HS-5 (cell line): ENCODE results near the gene KIAA1217.

Experiments used
- DNase-seq: peaks from one replicate; pipeline ENCODE4 v3.0.0-alpha.2; 2012; ENCODE audit warnings: low read depth

KIAA1217 gene, protein sequence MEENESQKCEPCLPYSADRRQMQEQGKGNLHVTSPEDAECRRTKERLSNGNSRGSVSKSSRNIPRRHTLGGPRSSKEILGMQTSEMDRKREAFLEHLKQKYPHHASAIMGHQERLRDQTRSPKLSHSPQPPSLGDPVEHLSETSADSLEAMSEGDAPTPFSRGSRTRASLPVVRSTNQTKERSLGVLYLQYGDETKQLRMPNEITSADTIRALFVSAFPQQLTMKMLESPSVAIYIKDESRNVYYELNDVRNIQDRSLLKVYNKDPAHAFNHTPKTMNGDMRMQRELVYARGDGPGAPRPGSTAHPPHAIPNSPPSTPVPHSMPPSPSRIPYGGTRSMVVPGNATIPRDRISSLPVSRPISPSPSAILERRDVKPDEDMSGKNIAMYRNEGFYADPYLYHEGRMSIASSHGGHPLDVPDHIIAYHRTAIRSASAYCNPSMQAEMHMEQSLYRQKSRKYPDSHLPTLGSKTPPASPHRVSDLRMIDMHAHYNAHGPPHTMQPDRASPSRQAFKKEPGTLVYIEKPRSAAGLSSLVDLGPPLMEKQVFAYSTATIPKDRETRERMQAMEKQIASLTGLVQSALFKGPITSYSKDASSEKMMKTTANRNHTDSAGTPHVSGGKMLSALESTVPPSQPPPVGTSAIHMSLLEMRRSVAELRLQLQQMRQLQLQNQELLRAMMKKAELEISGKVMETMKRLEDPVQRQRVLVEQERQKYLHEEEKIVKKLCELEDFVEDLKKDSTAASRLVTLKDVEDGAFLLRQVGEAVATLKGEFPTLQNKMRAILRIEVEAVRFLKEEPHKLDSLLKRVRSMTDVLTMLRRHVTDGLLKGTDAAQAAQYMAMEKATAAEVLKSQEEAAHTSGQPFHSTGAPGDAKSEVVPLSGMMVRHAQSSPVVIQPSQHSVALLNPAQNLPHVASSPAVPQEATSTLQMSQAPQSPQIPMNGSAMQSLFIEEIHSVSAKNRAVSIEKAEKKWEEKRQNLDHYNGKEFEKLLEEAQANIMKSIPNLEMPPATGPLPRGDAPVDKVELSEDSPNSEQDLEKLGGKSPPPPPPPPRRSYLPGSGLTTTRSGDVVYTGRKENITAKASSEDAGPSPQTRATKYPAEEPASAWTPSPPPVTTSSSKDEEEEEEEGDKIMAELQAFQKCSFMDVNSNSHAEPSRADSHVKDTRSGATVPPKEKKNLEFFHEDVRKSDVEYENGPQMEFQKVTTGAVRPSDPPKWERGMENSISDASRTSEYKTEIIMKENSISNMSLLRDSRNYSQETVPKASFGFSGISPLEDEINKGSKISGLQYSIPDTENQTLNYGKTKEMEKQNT (N-terminal part only)

DNA sequence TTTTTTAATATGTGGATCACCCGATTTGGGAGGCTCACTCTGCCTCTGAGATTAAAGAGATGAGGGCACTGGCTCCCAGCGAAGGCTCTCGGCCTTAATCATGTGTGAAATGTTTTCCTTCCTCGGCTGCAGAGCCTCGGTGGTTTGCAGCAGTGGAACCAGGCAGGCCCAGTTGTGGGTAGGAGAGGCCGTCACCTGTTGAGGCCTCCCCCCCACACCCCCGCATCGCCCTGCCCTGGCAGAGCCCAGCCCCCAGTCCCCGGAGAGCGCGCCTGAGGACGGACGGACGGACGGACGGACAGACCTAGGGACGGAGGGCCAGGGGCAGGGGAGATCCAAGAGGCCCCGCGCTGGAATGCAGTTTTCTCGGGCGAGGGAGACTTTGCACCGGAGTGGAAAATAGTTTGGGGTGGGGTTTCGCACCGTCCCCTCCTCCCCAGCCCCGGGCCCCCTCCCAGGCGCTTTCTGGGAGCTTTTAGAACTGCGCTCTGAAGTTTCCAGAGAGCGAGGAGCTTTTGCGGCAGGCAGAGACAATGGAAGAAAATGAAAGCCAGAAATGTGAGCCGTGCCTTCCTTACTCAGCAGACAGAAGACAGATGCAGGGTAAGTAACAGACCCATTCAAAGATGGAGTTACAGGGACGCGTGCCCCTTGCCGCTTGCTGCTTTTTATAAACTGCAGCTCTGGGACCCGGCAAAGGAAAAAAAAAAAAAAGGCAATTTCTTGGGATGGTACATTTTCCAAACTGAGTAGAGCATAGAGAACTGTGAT, at the start of gene KIAA1217:
KIAA1217 (plus strand) TSS at position 478 of the 771 bp plus-strand sequence; CDS start at position 534, 56 bp downstream.
- no peak for DNase-seq

DNA sequence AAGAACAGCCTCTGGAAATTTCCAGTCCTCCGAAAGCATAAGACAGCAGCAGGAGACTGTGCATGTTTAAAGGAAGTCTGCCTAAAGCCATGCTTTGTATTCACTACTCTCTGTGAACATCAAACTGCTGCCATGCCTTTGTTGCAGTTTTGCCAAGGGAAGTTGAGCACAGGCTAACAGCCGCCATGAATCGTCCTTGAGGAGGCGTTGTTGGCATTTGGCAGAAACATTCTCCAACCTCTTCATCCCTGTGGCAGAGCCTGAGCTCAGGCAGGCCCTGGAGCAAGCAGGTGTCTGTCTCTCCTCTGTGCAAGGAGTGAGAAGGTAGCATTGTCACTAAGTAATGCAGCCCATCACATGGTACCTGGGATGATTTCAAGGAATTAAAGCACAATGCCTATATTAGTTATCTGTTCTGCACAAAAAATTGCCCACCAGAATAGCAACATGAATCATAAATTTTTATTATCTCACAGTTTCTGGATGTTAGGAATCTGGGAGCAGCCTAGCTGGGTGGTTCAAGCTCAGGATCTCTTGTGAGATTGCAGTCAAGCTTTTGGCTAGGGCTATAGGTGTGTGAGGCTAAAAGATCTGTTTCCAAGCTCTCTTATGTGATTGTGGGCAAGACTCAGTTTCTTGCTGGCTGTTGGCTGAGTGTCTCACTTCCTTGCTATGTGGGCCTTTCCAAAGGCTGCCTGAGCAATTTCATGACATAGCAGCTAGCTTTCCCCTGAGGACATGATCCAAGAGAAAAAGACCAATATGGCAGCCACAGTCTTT, 46.5 kb upstream of the KIAA1217 start:
- DNase-seq, result no peak

DNA sequence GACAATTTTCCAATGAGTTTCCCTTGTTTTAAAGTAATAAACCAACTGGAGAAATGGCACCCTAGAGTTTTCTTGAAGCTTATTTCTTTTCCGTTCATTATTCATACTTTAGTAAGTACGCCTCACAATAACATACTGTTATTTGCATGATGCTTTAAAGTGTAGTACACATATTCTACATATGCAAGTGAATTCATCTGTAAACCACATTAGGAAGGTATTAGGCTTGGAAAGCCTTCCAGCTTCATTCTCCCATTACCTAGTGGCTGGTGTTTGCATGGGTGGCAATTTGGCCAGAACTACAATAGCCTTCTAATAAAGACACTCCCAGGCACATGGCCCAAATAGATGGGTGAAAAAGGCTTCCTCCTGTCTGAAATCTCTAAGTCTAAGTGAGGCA, 45.5 kb upstream of the KIAA1217 start:
- no peak for DNase-seq

DNA sequence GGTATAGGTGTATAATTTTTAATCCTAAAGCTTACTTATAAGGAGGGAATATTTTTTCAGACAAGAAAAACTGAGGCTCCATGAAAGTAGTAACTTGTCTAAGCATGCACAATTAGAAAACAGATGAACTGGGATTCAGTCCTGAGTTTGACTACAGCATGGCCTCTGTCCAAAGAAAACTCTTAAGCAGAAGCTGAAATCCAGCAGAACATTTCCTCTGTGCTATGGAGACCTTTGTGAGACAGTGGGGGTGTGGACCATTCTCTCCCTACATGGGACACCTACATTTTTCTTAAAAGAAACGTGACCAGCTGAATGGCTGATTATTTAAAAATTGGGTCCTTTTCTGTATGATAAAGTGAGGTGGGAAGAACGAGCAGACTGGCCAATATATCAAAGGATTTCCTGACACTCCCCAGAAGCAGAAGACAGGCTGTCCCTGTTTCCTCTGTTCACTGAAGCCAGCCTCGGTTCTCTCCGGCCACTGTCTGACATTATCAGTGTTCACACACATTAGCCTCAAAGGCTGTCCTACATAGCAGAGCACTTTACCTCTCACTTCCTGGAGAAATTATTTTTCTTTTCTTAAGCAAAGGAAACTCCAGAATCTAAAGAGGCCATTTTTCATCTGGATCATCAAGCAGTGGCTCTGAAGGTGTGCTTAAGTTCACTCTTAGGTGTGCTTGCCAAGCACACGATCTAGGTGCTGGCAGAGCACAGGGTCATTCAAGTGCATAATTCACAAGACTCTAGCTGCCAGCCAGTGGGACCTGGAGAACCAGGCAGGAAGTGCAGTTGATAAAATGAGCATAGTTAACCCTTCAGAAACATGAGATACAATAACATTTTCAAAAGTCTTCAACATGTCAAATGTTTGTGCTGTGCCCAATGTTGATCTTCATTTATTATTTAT, 40.4 kb upstream of the KIAA1217 start:
- DNase-seq, result no peak

DNA sequence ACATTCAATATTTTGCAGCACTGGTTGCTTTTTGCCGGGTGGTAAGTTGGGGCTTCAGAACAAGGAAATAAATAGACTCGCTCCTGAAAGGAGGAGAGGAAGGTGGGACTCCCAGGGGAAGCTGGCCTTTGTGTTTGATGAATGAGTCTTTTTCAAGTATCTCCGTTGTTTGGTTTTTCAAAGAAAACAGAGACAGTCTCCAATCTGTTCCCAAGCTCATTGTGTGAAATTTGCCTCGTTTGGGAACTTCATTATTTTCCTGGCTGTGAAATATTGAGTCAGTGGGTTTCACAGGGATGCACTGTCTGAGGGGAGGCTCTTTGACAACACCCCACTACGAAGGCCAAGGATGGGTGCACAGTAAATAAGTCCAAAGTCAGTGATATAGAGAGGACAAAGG, 38.7 kb upstream of the KIAA1217 start:
- DNase-seq, result no peak

DNA sequence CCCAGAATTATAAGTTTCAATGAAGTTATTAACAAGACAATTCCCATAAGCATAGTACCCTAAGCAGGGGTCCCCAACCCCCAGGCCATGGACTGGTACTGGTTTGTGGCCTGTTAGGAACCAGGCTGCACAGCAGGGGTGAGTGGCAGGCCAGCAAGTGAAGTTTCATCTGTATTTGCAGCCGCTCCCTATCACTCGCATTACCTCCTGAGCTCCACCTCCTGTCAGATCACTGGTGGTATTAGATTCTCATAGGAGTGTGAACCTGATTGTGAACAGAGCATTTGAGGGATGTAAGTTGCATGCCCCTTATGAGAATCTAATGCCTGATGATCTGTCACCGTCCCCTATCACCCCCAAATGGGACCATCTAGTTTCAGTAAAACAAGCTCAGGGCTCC, 36.0 kb upstream of the KIAA1217 start:
- no peak for DNase-seq

DNA sequence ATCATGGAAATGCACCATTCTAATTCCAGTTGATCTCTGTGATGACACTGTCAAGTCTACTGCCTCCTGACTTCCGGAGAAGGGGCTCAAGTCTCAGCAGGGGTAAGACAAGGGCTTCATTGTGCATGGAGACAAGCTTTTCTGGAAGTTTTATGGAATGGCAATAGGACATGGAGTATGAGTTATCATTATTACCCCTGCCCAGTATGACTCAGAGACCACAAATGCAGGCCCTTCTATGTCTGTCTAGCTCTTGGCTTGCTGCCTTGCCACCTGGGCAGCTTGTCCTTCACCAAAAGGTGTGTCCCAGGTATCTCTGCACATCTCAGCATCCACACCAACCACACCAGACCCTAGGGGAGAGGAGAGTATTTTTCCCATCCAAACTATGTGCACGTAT, 34.9 kb upstream of the KIAA1217 start:
- DNase-seq, result no peak

DNA sequence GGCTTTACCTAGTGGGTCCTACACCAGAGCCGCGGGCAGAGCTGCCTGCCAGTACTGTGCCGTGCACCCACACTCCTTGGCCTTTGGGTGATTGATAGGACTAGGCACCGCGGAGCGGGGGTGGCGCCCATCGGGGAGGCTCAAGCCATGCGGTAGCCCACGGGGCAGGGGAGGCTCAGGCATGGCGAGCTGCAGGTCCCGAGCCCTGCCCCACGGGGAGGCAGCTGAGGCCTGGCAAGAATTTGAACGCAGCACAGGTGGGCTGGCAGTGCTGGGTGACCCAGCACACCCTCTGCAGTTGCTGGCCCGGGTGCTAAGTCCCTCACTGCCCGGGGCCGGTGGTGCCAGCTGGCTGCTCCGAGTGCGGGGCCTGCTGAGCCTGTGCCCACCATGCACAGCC, 32.3 kb upstream of the KIAA1217 start:
- no peak for DNase-seq

DNA sequence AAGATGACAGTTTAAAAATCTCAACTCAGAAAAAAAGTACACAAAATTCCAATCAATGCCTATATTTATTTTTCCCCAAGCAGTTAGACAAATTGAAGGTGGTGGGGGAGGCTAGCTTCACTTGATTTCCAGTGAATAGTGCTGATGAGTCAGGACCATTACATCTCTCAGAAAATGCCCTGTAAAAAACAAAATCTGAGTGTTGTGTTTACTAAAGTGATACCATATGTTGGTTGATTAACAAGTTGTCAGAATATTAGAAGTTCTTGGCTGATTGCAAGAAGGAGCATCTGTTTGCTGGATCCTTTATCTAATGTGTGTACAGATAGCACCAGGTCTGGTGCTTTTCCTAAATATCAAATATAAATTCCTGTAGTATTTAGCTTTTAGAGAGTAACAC, 31.3 kb upstream of the KIAA1217 start:
- no peak for DNase-seq

DNA sequence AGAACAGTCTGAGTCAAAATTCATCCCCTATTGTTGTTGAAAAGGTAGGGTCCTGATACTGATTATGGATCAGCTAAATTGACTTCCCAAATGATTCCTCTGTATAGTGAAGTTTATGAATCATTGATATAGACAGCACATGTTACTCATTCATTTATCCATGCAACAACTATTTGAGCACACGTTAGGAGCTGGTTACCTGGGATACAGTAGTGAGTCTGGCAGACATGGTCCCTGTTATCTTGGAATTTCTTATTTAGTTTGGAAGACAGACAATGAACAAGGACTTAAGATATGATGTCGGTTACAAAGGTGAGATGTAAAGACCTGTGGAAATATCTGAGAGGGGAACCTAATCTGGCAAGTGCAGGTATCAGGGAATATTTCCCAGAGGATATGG, 28.0 kb upstream of the KIAA1217 start:
- DNase-seq, result no peak

DNA sequence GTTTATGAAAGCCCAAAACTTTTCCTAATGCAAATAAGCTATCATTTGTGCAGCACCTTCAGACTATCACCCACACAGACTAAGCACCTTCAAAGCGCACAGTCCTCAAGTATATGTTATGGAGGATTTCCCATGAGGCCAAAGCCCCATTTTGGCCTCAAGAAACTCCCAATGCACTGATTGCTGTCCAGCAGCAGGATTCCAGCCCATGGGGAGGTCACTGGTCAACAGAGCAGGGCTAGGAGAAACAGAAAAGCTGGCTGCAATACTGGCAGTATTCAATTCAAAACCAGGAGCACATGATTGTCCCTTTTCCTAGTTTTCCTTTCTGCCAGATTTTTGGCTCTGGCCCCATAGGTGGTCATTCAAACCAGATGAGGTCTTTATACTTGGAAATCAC, 24.5 kb upstream of the KIAA1217 start:
- no peak for DNase-seq

DNA sequence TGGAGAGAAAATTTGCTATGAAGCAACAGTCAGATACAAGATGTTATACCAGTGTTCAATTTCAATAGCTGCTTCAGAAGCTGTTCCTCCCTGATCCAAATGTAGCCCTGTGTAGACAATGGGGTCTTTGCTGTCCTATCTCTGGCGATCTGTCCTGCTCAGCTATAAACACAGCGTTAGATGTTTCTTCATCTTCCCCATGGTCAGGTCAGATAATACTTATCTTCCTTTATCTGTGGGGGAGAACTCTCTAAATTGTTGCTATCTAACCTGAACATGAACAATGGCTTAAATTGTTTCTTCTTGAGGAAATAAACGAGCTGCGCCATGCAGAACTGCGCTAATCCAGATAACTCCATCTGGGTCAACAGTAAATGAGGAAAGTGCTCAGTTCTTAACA, 15.6 kb upstream of the KIAA1217 start:
- DNase-seq, result no peak

DNA sequence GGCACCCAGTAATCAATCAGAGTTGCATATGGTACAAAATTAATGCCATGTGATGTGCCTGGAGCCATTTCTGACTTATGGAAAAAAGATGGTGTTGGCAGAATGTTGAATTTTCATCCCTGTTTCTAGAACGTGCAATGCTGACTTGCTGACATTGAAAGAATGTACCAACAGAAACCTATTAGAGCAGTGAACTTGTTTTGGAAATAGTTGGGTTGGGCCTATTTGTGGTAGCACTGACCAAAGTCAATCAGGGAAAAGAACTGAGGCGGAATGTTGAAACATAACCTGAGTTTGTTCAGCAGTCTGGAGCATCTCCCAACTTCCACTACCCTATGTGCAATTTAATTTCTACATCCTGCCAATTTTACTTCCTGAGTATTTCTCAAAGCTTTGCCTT, 11.7 kb upstream of the KIAA1217 start:
- no peak for DNase-seq

DNA sequence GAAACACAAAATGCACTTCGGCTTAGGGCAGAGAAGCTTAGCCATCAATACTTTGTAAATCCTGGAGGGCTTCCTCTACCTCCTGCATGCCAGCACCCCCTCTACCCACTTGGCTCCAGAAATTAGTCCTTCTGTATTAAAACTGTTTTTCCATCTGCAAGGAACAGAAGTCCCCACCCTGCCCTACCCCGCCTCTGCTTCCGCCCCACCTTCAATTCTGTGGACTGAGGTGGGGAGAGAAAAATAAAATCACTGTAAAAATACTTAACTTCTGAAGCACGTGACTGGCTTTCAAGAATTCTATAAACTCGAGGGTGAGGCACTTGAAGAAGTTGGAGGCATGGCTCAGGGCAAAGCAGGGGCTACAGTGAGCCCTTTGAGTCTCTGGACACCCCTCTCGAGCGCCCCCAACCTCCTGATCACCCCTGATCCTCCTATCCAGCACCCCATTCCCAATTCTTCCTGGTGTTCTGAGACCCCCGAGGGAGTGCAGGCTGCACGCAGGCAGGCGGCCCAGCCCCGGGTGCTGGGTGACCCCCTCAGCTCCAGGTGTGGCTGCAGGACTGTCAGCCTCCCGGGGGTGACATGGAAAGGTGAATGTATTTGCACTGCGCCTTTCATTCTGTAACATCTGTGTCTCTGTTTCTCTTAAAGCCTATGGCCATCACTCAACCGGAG, 7.3 kb upstream of the KIAA1217 start:
- no peak for DNase-seq

DNA sequence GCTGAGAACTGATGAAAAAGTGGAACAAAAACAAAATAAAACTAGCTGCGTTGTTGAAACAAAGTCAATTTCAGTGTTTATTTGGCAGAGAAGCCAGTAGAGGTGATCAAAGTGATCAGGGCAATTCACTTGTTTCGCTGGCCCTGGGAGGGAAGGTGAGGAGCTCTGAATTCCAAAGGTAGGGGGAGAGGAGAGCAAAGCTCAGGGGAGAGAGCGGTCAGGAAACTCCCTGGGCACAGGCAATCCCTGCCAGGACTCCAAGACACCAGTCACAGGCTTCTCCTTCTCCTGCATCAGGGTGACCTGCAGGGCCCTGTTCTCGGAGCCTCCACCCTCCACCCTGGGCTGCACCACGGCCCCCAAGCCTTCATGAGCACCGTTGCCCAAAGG, 6.8 kb upstream of the KIAA1217 start:
- no peak for DNase-seq

DNA sequence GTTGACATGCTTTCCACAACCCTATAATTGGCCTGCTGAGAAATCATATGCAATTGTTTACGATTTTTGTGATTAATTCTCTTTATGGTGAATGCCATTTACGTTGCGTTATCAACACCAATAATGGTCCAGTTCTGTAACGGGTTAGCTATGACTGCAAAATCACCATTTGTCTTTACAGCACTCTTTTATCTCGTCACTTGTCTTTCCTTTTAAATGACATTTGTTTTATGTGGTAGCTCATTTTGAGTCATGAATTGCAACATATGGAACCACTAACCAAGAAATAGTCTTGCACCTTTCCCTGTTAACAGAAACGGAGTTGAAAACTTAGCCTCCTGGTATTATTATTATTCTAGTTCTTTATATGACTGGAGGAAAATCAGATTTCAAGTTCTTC, 3.1 kb upstream of the KIAA1217 start:
- DNase-seq, result no peak

DNA sequence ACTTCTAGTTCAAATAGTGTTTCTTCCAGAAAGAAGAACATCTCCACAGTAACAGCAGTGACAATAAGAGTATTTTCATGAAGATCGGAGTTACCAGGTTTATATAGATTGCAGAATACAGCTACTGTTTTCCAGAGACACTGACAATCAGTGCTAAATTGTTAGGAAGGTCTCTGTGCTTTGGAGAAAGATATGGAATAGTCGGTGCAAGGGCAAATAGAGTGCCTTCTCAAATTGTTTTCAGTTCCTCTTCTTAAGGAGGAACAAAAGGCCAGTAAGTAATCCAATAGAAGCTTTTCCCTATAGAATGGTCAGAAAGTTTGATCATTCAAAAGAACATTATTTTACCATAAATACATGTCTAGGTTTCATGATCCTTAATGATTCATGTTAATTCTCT, 2.6 kb upstream of the KIAA1217 start:
- DNase-seq, result no peak

DNA sequence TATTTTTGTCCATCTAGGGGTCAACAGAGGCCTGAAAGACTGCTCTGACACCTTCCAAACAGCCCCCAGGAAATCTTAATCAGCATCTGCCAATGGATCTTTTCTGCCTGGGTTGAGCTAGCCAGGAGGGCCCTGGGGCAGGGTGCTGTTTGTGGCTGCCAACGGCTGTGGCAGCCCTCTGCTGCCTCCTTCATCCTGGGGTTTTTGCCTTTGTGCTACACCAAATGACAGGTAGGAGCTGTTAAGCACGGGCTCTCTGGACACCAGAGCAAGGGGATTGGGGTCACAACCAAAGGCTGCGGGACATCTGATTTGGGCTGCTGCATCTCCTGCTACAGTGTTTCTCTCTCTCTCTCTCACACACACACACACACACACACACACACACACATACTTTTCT, 2.0 kb upstream of the KIAA1217 start:
- DNase-seq, result no peak

DNA sequence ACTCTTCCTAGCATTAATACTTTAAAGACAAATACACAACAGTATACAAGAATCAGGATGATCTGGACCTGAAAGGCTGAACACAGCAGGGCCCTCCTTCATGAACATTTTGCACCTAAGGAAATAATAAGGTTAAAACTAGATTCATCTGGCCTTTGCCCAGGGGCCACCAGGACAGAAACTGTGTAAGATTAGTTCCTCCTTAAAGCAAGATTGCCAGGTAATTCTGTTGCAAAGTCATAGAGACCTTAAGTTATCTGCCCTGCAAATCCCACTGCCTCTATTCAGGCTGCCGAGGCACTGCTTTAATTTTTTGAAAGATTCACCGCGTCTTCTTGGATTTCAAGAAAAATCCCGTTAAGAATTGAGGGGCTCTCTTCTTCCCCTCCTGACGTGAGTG, 1.6 kb upstream of the KIAA1217 start:
- DNase-seq, result no peak
